GM23338 (cell line): Measurements from ENCODE around the gene WWOX.

Experiments
- CREB1 ChIP-seq: fragments of 250-450 bp; sonication (Bioruptor Pico); IDR thresholded peaks from 2 replicates; pipeline ENCODE4 v1.5.0; 2020; ENCODE audit warnings: low read depth, mild to moderate bottlenecking, moderate library complexity
- REST ChIP-seq: IDR thresholded peaks from one replicate; pipeline ENCODE4 v1.6.1; 2018; ENCODE audit warnings: antibody characterized with exemption; ENCODE audit not compliant: unreplicated experiment

GRCh38 chr16:79047337-79047736, 947.9 kb downstream of the WWOX start:
- no peak for TF ChIP-seq REST
- TF ChIP-seq CREB1 (CRISPR knock-in tag): no peak
